Neuronal stem cell (in vitro differentiated cells): ENCODE data around the gene SYNPR.

Experiments used
- DNase-seq: peaks from one replicate; pipeline ENCODE4 v3.0.0-alpha.2; 2013; ENCODE audit warnings: low spot score
- H2AFZ ChIP-seq: one replicate; pipeline ENCODE4 v1.6.1; 2013; ENCODE audit warnings: mild to moderate bottlenecking, low read length, inconsistent platforms
- H2AK5ac ChIP-seq: 2 replicates; pipeline ENCODE4 v1.6.1; 2013; ENCODE audit warnings: low read depth, mild to moderate bottlenecking, inconsistent platforms, low read length, moderate library complexity, mixed read lengths
- H2BK120ac ChIP-seq: 2 replicates; pipeline ENCODE4 v1.6.1; 2013; ENCODE audit warnings: low read depth, mild to moderate bottlenecking, inconsistent platforms, low read length, moderate library complexity, mixed read lengths
- H2BK12ac ChIP-seq: one replicate; pipeline ENCODE4 v1.6.1; 2013; ENCODE audit warnings: low read length, inconsistent platforms
- H2BK15ac ChIP-seq: 2 replicates; pipeline ENCODE4 v1.6.1; 2013; ENCODE audit warnings: mild to moderate bottlenecking, low read length, inconsistent platforms, mixed read lengths
- H2BK5ac ChIP-seq: one replicate; pipeline ENCODE4 v1.6.1; 2013; ENCODE audit warnings: inconsistent platforms, mild to moderate bottlenecking, low read length, moderate library complexity
- H3K14ac ChIP-seq: one replicate; pipeline ENCODE4 v1.6.1; 2013; ENCODE audit warnings: low read length, inconsistent platforms
- H3K18ac ChIP-seq: 2 replicates; pipeline ENCODE4 v1.6.1; 2013; ENCODE audit warnings: low read length, inconsistent platforms
- H3K23ac ChIP-seq: 2 replicates; pipeline ENCODE4 v1.6.1; 2013; ENCODE audit warnings: low read depth, mild to moderate bottlenecking, mixed read lengths, low read length, inconsistent platforms; ENCODE audit not compliant: poor library complexity
- H3K27ac ChIP-seq: replicated peaks from 3 replicates; pipeline ENCODE4 v1.5.1; 2013; ENCODE audit warnings: low read length, inconsistent platforms
- H3K27me3 ChIP-seq, 3 experiments: 2 replicates each; pipeline ENCODE4 v1.6.1; 2013; ENCODE audit warnings: low read length in 3 of 3, mild to moderate bottlenecking in 2 of 3, inconsistent platforms in 1 of 3, low read depth in 1 of 3, mixed read lengths in 1 of 3, moderate library complexity in 1 of 3; ENCODE audit not compliant: control insufficient read depth in 3 of 3, insufficient read depth in 3 of 3
- H3K36me3 ChIP-seq, 2 donors: replicated peaks in 1 of 2; 2 replicates each; pipeline ENCODE4 v1.6.1; 2013; ENCODE audit warnings: low read length in 2 of 2; ENCODE audit not compliant: control insufficient read depth in 2 of 2, insufficient read depth in 2 of 2
- H3K4ac ChIP-seq: 2 replicates; pipeline ENCODE4 v1.6.1; 2013; ENCODE audit warnings: inconsistent platforms, mild to moderate bottlenecking, low read length, moderate library complexity
- H3K4me1 ChIP-seq, 2 donors: 1 replicate in 1 of 2; 2 replicates in 1 of 2; pipeline ENCODE4 v1.6.1; 2013; ENCODE audit warnings: low read length in 2 of 2, low read depth in 1 of 2; ENCODE audit not compliant: control insufficient read depth in 2 of 2, insufficient read depth in 1 of 2
- H3K4me2 ChIP-seq: one replicate; pipeline ENCODE4 v1.6.1; 2013; ENCODE audit warnings: mild to moderate bottlenecking, low read length, inconsistent platforms; ENCODE audit not compliant: insufficient read depth, poor library complexity, severe bottlenecking
- H3K4me3 ChIP-seq, 2 donors: 2 replicates each; pipeline ENCODE4 v1.5.1; 2013; ENCODE audit warnings: low read length in 2 of 2, mild to moderate bottlenecking in 2 of 2, inconsistent platforms in 1 of 2, moderate library complexity in 1 of 2
- H3K79me1 ChIP-seq: one replicate; pipeline ENCODE4 v1.6.1; 2013; ENCODE audit warnings: low read depth, mild to moderate bottlenecking, inconsistent platforms, low read length, moderate library complexity
- H3K9ac ChIP-seq: one replicate; pipeline ENCODE4 v1.6.1; 2013; ENCODE audit warnings: mild to moderate bottlenecking, low read depth, low read length, inconsistent platforms; ENCODE audit not compliant: poor library complexity
- H3K9me3 ChIP-seq, 2 donors: replicated peaks in 1 of 2; 2 replicates each; pipeline versions ENCODE3 to v1.6.1; 2013; ENCODE audit warnings: low read length in 2 of 2, mild to moderate bottlenecking in 2 of 2, inconsistent platforms in 1 of 2, low read depth in 1 of 2, mixed read lengths in 1 of 2, moderate library complexity in 1 of 2; ENCODE audit not compliant: control insufficient read depth in 2 of 2, insufficient read depth in 1 of 2
- H4K8ac ChIP-seq: one replicate; pipeline ENCODE4 v1.6.1; 2013; ENCODE audit warnings: low read depth, mild to moderate bottlenecking, inconsistent platforms, low read length, moderate library complexity
- H4K91ac ChIP-seq: one replicate; pipeline ENCODE4 v1.6.1; 2013; ENCODE audit warnings: low read length, low read depth, mild to moderate bottlenecking, inconsistent platforms; ENCODE audit not compliant: poor library complexity
- WGBS, 2 donors: extraction: QIAGEN DNeasy Blood & Tissue Kit; methylation state at CpG; one replicate each; pipeline ENCODE4 v1.1.7; 2013; ENCODE audit warnings: missing lambda C conversion rate in 2 of 2, mixed read lengths in 1 of 2; ENCODE audit not compliant: insufficient read length in 2 of 2, insufficient replicate concordance in 1 of 2; ENCODE audit errors: extremely low coverage in 2 of 2; 5-methylcytosine and 5-hydroxymethylcytosine counted together

The SYNPR gene

GRCh38 chr3:63296249-63296648 is 18.1 kb downstream of the SYNPR start:
- Histone ChIP-seq H2BK15ac (no peak overlapping the region), H2BK5ac (no peak overlapping the region), H3K18ac (no peak overlapping the region), H3K23ac (no peak overlapping the region), H2BK120ac (no peak overlapping the region), H2BK12ac (no peak overlapping the region), H3K4me2 (no peak overlapping the region), H2AK5ac (no peak overlapping the region), H4K8ac (no peak overlapping the region), H3K27ac (no peak overlapping the region), H2AFZ (no peak overlapping the region), H3K36me3 (no peaks in the 10 kb centered on the region), H3K14ac (no peak overlapping the region), H4K91ac (no peak overlapping the region), H3K79me1 (no peaks in the 10 kb centered on the region), H3K4me1 (no peaks in the 10 kb centered on the region), H3K27me3 (no peaks in the 10 kb centered on the region), H3K4ac (no peak overlapping the region), H3K9me3 (no peaks in the 10 kb centered on the region), H3K9ac (no peak overlapping the region), H3K4me3 (no peak overlapping the region)
- DNase-seq: no peak
- no CpG with 5 or more reads among the region's 4 CpGs for WGBS, 2 donors

- H4K91ac ChIP-seq: no peak overlapping the region
- no CpG with 5 or more reads among the region's 1 CpG for WGBS, 2 donors
- no peak for DNase-seq
- no peaks in the 10 kb centered on the region for H3K36me3 ChIP-seq
- H4K8ac ChIP-seq: no peak overlapping the region
- H3K27me3 ChIP-seq: peaks cover 0 to 3% (median 0%) of the 10 kb centered on the region in 3 experiments
- no peak overlapping the region for H3K14ac ChIP-seq
- no peak overlapping the region for H2AFZ ChIP-seq
- no peak overlapping the region for H3K18ac ChIP-seq
- H3K23ac ChIP-seq: no peak overlapping the region
- no peak overlapping the region for H2BK120ac ChIP-seq
- H3K9ac ChIP-seq: no peak overlapping the region
- H3K4ac ChIP-seq: no peak overlapping the region
- H3K4me1 ChIP-seq: no peaks in the 10 kb centered on the region
- no peaks in the 10 kb centered on the region for H3K9me3 ChIP-seq
- no peak overlapping the region for H2BK12ac ChIP-seq
- H3K79me1 ChIP-seq: no peaks in the 10 kb centered on the region
- H3K4me3 ChIP-seq: no peak overlapping the region
- H2BK5ac ChIP-seq: no peak overlapping the region
- no peak overlapping the region for H2AK5ac ChIP-seq
- H3K27ac ChIP-seq: no peak overlapping the region
- no peak overlapping the region for H3K4me2 ChIP-seq
- no peak overlapping the region for H2BK15ac ChIP-seq
Observed at GRCh38 chr3:63303238-63303637, 25.1 kb downstream of the SYNPR start.

GRCh38 chr3:63304421-63304820 is 26.3 kb downstream of the SYNPR start:
- Histone ChIP-seq H3K9ac (no peak overlapping the region), H3K14ac (no peak overlapping the region), H4K91ac (no peak overlapping the region), H4K8ac (no peak overlapping the region), H3K4me2 (no peak overlapping the region), H3K4me1 (no peaks in the 10 kb centered on the region), H2BK120ac (no peak overlapping the region), H2BK5ac (no peak overlapping the region), H2BK12ac (no peak overlapping the region), H3K9me3 (no peaks in the 10 kb centered on the region), H2BK15ac (no peak overlapping the region), H3K23ac (no peak overlapping the region), H3K79me1 (no peaks in the 10 kb centered on the region), H3K18ac (no peak overlapping the region), H3K4ac (no peak overlapping the region), H2AFZ (no peak overlapping the region), H3K27me3 (peaks cover 0 to 3% (median 0%) of the 10 kb centered on the region in 3 experiments), H3K27ac (no peak overlapping the region), H3K4me3 (no peak overlapping the region), H2AK5ac (no peak overlapping the region), H3K36me3 (no peaks in the 10 kb centered on the region)
- no peak for DNase-seq

GRCh38 chr3:63308072-63308471 is 30.0 kb downstream of the SYNPR start:
- Histone ChIP-seq H2AFZ (no peak overlapping the region), H3K18ac (no peak overlapping the region), H3K23ac (no peak overlapping the region), H2BK5ac (no peak overlapping the region), H3K4me2 (no peak overlapping the region), H3K4me3 (no peak overlapping the region), H3K36me3 (no peaks in the 10 kb centered on the region), H3K14ac (no peak overlapping the region), H3K27me3 (peaks cover 0 to 3% (median 0%) of the 10 kb centered on the region in 3 experiments), H3K79me1 (no peaks in the 10 kb centered on the region), H3K9me3 (no peaks in the 10 kb centered on the region), H2BK120ac (no peak overlapping the region), H3K4me1 (no peaks in the 10 kb centered on the region), H2BK15ac (no peak overlapping the region), H4K8ac (no peak overlapping the region), H3K9ac (no peak overlapping the region), H2BK12ac (no peak overlapping the region), H3K27ac (no peak overlapping the region), H3K4ac (no peak overlapping the region), H4K91ac (no peak overlapping the region), H2AK5ac (no peak overlapping the region)
- WGBS, 2 donors: no CpG with 5 or more reads among the region's 3 CpGs
- DNase-seq: no peak
